ENCODE results near the gene ATP5MC3.
A peak's percentile ranks its signal among the peaks of the same experiment; 100 is the strongest.

DNA sequence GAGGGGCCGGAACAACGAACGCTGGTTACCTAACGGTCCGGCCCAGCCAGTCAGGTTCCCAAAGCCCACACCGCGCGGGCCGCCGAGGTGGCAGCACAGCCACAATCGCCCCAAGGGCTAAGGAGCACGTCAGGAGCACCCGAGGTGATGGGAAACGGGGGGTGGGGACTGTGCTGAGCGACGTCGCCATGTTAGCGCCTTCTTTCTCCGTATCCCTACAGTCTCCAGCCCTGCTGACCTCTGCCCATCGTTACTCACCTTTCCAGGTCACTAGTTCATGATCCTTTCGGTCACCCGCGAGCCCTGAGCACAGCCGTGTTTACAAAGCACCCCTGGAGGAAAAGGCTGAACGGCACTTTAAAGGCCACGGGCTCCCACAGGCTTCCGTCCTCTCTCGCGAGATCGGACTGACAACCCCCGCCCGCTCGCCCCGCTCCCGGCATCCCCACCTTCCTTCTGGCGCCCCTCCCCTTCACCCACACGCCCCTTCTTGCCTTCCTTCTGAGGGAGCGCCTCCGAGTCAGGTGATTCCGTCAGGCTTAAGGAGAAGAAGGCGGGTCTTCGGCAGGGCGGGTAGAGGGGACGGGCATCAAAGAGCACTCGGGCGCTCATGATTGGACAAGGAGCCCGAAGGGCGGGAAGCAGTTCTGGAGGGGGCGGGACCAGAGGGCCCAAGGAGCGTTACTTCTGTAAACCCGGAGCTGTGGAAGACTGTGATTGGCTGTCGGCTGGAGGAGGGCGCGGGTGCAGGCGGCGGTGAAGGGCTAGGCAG, 13.5 kb downstream of the ATP5MC3 start, which contains the start of gene ATF2:
- TF ChIP-seq, protein P1, sequence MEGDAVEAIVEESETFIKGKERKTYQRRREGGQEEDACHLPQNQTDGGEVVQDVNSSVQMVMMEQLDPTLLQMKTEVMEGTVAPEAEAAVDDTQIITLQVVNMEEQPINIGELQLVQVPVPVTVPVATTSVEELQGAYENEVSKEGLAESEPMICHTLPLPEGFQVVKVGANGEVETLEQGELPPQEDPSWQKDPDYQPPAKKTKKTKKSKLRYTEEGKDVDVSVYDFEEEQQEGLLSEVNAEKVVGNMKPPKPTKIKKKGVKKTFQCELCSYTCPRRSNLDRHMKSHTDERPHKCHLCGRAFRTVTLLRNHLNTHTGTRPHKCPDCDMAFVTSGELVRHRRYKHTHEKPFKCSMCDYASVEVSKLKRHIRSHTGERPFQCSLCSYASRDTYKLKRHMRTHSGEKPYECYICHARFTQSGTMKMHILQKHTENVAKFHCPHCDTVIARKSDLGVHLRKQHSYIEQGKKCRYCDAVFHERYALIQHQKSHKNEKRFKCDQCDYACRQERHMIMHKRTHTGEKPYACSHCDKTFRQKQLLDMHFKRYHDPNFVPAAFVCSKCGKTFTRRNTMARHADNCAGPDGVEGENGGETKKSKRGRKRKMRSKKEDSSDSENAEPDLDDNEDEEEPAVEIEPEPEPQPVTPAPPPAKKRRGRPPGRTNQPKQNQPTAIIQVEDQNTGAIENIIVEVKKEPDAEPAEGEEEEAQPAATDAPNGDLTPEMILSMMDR (IDR thresholded peaks at IDR 0.05), result no peak
- TF ChIP-seq POLR2A (IDR thresholded peaks at IDR 0.05), result peak; percentile 58

Data from right lobe of liver (tissue), 4 donors.